Left cardiac atrium (tissue), 4 donors: ENCODE data around the gene ACYP2. TPM values are rescaled to one million over a fixed set of nuclear protein-coding genes. Genes with fewer than 3 reads are reported as not detected.
"Not testable (repeated sequence)": the region's sequence is repeated elsewhere in the genome, so short reads cannot be mapped to it uniquely, and the experiment has no call there.

Experiments
- ATAC-seq, 2 donors: fragments of 200-7000 bp; cut with Tn5 transposase; one replicate each; pipeline ENCODE4 v1.9.1; 2020; ENCODE audit warnings: mild to moderate bottlenecking in 2 of 2, moderate library complexity in 2 of 2
- DNase-seq: peaks from one replicate; pipeline ENCODE4 v3.0.0-alpha.2; 2020
- intact Hi-C, 2 donors: fragments of 100-400 bp; cut with DNase I; formaldehyde crosslinking; loops; one replicate each; pipeline versions ENCODE4 v1.14.1 to v1.15.1; 2022 to 2023
- total RNA-seq, 2 donors: library from RNA; stranded (reverse); fragmentation: NEBNext Ultra II Directional; extraction: Animal tissue kit (Norgen Biotek cat#: 25700); gene quantifications; one replicate each; pipeline ENCODE4 v1.2.1, GENCODE V29; 2021
- donor health status: DM: no; HTN: yes; CAD: no.
- donor health status: DM: no; HTN: yes; CAD: no; lungs with severe emphysema.
- donor health status: DM: yes; HTN: yes; CAD: no.
- donor health status: Dilated cardiomyopathy.

Gene ACYP2
- total RNA-seq, 2 donors from 2014 or later, result 43.0 to 43.2 TPM

- DNase-seq, result no peak
- no peak for ATAC-seq
- intact Hi-C loops, result no loop called here
Measured at GRCh38 chr2:54289917-54290316, 174.5 kb downstream of the ACYP2 start.

DNA sequence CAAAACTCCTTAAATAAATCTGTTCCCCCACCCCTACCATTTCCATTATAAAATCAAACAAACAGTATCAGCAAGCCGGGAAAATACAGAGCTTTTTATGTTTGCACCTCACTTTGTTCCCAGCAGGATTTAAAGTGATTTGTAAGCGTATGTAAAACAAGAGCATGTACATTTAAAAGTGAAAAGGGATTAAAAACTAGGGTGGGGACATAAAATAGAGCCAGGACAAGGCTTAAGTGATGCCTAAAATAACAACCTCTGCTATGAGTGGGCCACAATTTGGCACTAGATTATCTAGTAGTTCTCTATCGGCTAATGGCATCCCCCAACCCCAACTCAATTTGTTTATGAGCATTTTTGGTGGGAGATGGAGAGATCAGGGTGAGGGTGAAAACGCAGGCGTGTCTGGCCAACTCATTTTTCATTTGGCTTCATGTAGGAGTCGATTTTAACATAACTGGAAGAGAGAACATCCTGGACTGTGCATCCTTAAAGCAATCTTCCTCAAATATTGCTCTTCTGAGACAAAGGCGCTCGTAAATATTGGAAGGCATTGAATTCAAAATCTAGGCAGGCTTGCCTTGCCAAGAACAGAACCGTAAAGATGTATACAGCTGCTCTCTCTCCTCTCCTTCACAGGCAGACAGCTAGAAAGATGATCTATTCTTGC, 175.1 kb downstream of the ACYP2 start:
- intact Hi-C loops, result no loop called here
- peak in 1 of 2 donors; percentile 30 for ATAC-seq

DNA sequence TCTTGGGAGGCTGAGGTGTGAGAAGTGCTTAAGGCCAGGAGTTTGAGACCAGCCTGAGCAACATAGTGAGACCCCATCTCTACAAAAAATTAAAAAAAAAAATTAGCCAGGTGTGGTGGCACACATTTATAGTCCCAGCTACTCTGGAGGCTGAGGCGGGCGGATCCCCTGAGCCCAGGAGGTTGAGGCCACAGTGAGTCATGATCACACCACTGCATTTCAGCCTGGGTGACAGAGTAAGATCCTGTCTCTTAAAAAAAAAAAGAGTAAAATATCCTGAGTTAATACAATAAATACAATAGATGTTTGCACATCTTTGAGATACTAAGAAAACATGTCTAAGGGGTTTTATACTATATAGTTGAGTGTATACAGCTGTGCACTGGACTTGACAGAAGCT, 179.2 kb downstream of the ACYP2 start:
- DNase-seq, ATAC-seq, intact Hi-C loops: not testable (repeated sequence)

More for the DNA sequence above, 175.1 kb downstream of the ACYP2 start:
- DNase-seq, result no peak

GRCh38 chr2:54295911-54296310, 180.5 kb downstream of the ACYP2 start:
- ATAC-seq (no peak), DNase-seq (no peak)
- intact Hi-C loops, result no loop called here

- DNase-seq, result no peak
- ATAC-seq, result no peak
- intact Hi-C loops, result no loop called here
Measured at GRCh38 chr2:54298514-54298913, 183.1 kb downstream of the ACYP2 start.

- intact Hi-C loops, result no loop called here
- DNase-seq, result no peak
- ATAC-seq, result no peak
Measured at GRCh38 chr2:54303631-54304030, 188.2 kb downstream of the ACYP2 start.

DNA sequence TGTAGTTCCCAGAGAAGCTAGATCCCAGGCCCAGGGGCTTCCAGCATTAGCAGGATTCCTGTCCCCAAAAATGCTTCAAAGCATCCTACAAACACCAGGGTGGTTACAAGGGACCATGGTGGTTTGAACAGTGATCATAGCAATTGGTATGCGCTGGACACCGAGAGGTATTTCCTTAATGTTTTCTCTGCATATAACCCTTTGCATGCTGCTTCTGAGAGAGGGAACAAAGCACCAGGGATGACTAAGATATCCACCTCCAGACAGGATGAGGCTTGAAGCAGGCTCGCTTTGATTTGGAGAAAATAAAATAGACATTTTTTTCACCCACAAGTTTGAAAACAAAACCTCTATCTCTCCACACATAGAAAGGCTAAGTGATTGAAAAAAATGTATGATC, 191.1 kb downstream of the ACYP2 start:
- DNase-seq (no peak), ATAC-seq (no peak)
- intact Hi-C loops, result no loop called here

DNA sequence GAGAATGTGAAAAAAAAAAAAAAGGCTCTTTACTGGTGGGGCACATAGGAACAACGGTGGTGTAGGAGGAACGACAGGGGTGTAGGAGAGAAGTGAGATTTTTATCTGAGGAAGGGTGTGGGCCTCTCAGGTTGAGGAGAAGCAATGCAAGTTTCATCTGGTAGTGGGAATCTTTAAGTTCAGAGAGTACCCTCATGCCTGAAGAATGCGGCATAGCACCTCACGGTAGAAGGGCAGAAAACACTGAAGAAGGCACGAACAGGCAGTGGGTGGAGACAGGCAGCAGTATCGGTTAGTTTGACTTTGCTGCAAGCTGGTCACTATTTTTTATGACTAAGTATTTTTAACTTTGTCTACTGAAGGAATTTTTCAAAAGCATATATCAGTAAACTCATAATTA, 192.8 kb downstream of the ACYP2 start:
- DNase-seq (no peak), ATAC-seq (no peak)
- intact Hi-C loops, result no loop called here

DNA sequence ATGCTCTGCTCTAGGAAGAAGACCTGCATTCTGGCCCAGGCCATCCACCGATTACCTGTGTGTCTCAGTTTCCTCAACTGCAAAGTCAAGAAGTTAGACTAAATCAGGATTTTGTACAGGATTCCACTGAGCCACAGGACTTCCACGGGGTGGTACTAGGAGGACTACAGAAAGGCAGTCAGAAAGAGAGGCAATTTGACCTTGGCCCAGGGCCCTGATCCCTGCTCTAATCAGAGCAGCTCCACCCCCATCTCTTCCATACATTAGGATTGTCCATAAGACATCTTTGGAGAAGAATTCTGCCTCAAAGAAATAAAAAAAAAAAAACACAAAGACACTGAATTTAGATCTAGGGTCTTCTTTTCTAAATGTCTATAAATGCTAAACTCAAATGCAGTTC, 193.4 kb downstream of the ACYP2 start:
- intact Hi-C loops, result no loop called here
- DNase-seq (no peak), ATAC-seq (no peak)

GRCh38 chr2:54310311-54310710, 194.9 kb downstream of the ACYP2 start:
- DNase-seq (no peak), ATAC-seq (no peak)
- intact Hi-C loops, result no loop called here

DNA sequence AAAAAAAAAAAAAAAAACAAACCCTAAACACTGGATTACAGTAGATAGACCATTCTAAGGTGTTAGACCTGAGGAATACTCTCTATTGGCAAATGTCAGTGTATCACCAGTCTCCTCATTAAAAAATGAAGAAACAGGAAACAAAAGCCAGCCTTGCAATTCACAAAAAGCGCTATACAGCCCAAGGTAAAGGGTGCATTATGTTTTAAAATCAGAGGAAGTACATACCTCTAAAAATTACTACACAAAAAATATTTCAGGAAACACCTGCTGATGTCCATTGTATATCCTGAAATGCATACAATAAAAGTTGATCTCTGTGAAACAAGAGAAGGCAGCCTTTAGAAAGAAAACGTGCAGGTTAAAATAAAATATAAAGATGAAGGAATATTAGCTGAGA, 195.5 kb downstream of the ACYP2 start:
- DNase-seq, result no peak
- intact Hi-C loops, result no loop called here
- ATAC-seq, result no peak

- intact Hi-C loops, result no loop called here
- no peak for ATAC-seq
- no peak for DNase-seq
Measured at GRCh38 chr2:54313147-54313546, 197.7 kb downstream of the ACYP2 start.

GRCh38 chr2:54317973-54318372, 202.6 kb downstream of the ACYP2 start:
- ATAC-seq (no peak), DNase-seq (no peak)
- intact Hi-C loops, result no loop called here

DNA sequence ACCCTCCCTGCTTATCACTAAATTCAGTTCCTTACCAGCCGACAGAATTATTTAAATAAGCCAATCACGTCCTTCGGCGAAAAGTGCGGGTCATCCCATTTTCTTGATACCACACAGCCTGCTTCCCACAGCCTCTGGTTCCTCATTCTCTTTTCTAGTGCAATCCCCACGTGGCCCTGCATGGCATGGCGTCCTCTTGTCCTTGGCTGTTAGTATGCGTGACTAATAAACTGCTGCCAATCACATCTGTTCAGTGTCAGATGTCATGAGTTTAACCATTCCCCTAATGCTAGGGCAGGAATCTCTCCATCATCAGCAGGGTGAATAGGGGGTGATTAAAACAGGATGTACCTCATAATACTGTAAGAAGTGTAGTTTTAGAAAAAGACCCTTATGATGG, 203.4 kb downstream of the ACYP2 start:
- no peak for ATAC-seq
- DNase-seq, result no peak
- intact Hi-C loops, result no loop called here

GRCh38 chr2:54321047-54321446, 205.6 kb downstream of the ACYP2 start:
- DNase-seq (no peak), ATAC-seq (no peak)
- intact Hi-C loops, result no loop called here

DNA sequence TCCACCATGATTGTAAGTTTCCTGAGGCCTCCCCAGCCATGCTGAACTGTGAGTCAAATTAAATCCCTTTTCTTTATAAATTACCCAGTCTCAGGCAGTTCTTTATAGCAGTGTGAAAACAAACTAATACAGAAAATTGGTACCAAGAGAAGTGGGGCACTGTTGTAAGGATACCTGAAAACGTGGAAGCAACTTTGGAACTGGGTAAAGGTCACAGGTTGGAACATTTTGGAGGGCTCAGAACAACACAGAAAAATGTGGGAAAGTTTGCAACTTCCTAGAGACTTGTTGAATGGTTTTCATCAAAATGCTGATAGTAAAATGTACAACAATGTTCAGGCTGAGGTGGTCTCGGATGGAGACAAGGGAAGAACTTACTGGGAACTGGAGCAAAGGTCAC, 209.1 kb downstream of the ACYP2 start:
- ATAC-seq, DNase-seq, intact Hi-C loops: not testable (repeated sequence)

DNA sequence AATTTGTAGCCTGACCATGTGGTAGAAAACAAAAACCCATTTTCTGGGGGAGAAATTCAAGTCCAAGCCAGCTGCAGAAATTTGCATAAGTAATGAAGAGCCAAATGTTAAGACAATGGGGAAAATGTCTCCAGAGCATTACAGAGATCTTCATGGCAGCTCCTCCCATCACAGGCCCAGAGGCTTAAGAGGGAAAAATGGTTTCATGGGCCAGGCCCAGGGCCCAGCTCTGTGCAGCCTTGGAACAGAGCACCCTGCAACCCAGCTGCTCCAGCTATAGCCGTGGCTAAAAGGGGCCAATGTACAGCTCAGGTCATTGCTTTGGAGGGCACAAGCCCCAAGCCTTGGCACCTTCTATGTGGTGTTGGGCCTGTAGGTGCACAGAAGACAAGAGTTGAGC, 209.7 kb downstream of the ACYP2 start:
- DNase-seq, result no peak
- intact Hi-C loops, result no loop called here
- ATAC-seq, result no peak

- intact Hi-C loops, result loop anchor here in 1 of 2 donors (10.0 kb wide), 1 partner anchor 125 kb away; the partner anchor contains the start of gene SPTBN1
- DNase-seq, result no peak
- ATAC-seq, result no peak
Measured at GRCh38 chr2:54329482-54330161, 214.2 kb downstream of the ACYP2 start.

DNA sequence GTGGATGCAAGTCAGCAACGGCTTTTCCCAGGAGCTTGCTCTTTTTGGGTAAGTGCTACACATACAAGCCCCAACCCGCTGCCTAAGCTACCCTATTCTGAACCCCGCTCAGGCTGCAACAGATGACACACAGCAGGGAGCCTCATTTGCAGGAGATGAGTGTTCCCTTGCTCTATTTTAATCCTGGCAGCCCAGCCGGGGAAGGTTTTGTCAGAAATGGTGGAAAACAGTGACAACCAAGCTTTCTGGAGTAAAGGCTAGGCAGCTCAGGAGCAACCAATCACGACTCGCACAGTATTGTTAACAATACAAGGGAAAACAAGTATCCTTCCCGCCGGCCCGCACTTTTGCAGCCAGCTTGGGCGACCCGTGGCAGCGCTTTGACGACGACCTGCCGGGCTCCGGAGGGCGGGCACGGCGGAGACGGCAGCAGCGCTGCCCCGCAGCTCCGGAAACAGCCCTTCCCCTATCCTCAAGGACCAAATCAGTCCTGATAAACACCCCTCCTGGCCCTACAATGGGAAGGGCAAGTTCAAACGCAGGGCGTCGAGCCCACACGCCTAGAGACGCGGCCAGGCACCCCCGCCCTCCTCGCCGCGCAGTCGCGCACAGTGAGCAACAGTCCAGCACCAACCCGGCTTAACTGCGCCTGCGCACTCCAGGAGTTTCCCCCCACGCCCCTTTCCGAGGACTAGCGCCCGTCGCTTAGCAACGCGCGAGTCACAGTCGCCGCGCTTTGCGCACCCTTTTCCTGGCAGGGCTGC, 214.9 kb downstream of the ACYP2 start:
- intact Hi-C loops, result loop anchor here in 1 of 2 donors (10.0 kb wide), 1 partner anchor 124 kb away; the partner anchor contains the start of gene SPTBN1
- ATAC-seq (peak; percentile 98 to 99), DNase-seq (peak; percentile 99)
